GM18498 (cell line): ENCODE measurements around the gene ITGA5.

Experiments used
- ATAC-seq: cut with Tn5 transposase; IDR thresholded peaks from one replicate; pipeline ENCODE4 v1.9.1; 2021; ENCODE audit warnings: mild to moderate bottlenecking, moderate library complexity; ENCODE audit not compliant: unreplicated experiment

The ITGA5 gene

DNA sequence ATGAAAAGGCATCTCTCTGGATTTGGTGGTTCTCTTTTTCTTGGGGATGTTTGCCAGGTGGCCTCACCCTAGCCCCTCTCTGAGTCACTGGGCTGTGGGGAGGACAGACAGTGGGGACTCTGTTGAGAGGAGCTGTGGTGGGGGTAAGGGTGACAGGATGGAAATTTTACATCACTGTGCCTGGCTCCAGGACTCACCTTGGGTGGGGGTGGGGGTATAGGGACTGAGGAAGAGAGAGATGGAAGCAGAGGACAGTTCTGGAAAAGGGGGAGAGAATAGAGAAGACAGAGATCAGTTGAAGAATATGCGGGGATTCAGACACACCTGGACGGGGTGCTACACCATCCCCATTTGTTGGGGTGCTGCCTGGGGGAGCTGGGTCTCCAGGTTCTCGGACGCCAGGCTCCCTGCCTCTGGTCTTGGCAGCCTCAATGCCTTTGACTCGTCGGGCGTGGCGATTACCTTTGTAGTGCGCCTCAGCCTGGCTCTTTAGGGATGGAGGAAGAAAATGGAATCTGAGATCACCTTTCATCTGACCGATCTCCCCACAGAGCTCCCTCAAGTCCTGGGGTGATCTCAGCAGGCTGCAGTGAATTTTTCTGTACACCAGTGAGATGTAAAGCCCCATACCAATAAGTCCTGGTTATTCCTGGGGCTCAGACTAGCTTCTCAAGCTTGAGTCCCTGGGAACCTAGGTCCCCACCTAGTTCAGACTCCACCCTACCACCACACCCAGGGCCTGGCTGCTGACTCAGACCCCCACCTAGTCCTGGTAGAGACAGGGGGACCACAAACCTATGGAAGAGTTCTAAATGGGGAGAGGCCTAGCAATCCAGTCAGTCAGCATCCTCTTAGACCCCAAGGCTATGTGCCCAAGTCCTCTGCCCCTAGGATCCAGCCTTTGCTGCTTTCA, 45.2 kb downstream of the ITGA5 start:
- no peak for ATAC-seq

DNA sequence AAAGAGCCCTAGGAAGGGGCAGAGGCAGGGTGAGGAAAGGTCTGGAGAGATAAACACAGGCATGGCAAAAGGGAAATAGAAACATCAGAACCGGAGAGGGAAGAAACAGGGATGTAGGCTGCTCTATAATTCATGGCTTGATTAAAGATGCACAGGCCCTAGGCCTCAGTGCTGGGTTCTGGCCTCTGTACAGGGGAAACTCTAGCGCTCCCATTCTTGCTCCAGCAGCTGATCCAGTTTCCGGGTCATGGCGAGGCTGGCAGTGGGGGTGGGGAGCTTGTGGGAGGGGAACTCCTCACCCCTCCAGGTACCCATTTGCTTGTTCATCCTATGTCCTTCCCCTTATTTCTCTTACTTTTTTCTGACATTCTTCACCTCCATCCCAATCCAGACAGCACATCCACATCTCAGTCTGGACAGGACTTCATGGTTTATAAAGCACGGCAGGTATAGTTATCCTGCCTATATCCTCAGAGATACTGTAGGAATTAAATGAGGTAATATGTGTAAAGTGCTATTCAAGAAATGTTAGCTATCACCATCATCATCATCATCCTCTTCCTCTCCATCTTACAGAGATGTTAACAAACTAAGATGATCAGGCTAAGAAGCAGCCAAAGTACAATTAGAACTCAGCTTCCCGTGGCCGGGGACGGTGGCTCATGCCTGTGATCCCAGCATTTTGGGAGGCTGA, 46.8 kb downstream of the ITGA5 start:
- ATAC-seq, result no peak

DNA sequence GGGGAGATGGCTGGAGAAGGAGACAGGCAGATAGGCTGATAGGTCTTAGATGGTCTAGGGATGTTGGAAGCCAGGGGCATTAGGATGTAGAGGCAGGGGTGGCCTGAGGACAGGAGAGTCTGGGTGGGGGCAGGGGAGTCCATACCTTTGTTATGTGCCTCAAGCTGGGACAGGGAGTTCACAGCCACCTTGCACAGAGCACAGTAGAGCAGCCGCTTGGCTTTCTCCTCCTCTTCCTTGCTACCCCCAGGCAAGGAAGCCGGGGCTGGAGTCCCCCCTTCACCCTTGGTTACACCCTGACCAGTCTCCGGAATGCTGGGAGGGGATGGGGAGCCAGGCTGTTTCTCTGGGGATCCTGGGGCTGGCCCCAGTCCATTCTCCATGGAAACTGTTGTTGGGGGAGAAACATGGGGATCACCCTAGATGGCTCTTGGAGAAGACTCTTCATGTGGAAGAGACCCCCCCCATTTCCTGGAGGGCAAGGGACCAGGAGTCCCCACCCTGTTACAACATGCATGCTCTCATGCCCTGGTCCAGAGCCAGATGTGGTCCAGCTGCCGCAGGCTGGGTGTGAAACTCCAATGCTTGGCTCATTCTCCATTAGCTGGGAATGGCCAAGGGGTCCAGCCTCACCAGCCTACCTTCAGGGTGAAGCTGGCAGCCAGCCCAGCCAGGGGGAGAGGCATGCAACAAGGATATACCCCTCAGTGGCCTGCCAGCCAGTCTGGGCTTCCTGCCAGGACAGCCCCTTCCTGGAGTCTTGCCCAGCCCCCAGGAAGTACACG, 47.5 kb downstream of the ITGA5 start:
- ATAC-seq, result no peak

DNA sequence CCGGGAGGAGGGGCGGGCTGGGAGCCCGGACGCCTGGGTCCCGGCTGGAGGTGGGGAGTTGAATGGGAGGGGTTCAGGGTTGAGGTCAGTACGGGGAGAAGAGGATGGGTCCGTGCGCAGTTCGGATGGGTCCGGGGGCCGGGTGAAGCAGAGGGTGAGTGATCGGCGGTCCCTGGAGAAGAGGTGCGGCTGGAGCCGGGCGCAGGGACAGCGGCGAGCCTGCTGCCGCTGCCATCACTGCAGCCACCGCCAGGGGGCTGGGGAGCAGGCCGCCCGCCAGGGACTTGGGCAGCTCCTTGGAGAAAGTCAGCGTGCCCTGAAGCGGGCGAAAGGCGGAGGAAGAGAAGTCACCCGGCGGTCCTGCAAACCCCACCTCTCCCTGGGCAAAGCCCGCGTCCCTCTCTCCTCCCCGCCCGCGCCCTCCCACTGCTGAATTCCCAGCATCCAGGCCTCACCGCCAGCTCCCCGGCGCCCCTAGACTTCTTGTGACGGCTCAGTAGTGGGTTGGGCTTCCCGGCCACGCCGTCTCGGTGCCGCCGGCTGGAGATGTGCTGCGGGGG, 48.8 kb downstream of the ITGA5 start:
- peak; percentile 46 for ATAC-seq

DNA sequence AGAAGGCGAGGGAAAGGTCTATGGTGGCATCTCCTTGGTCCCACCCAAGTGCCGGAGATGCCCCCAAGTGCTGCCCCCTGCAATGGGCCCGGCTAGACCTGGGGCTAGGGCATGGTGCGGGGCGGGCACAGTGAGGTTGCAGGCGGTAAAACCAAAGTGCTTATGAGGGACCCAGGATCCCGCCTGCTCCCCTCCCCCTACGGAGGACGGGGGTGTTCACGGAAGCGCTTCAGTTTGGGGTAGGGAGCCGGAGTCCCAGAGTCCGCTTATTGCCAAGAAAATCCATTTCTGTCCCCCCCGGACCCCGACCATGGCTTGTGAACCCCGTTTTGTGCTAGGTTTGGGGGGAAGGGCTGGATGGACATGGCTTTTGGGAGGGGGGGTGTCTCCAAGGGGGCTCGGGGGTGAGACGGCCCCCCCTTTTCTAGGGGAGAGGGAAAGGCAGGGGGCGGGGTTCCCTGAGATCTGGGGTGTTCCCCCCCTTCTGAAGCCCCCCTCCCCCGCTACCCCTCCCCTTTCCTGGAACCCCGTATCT, 49.4 kb downstream of the ITGA5 start:
- no peak for ATAC-seq

DNA sequence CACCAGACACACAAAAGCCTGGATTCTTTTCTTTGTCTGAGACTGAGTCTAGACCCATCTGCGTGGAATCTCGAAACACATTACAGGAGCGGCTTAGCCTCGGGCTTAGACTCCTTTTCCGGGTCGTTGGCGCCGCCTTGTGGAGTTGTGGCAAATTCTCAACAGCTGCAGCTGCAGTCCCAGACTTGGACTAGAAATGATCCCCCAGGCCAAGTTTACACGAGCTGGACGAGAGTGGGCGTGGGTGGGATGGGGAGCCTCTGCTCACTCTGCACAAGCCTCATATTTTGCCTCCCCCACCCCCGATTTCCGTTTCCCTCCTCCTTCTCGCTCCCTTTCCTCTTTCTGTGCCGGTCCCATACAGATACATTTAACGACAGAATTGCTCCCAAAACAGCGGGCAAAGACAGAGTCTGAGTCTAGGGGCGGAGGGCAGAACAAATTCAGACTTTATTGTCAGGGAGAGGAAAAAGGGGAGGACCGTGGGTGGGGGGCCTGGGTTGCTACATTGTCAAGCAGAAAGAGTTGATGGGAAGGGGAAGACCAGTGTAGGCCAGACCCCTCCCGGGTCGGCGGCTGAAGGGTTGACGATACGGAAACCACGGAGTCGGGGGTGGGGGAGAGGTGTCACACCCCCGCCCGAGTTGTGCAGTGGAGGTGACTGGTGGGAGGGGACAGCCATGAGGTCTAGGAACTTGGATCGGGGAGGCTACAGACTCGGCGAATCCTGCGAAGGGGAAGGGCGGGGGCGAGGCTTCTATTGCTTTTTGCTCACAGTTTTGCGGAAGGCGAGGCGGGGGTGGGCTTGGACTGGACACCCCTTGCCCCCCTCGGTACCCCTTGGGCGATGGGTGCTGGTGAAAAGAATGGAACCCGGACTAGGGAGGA, 50.1 kb downstream of the ITGA5 start:
- ATAC-seq, result peak; percentile 78

DNA sequence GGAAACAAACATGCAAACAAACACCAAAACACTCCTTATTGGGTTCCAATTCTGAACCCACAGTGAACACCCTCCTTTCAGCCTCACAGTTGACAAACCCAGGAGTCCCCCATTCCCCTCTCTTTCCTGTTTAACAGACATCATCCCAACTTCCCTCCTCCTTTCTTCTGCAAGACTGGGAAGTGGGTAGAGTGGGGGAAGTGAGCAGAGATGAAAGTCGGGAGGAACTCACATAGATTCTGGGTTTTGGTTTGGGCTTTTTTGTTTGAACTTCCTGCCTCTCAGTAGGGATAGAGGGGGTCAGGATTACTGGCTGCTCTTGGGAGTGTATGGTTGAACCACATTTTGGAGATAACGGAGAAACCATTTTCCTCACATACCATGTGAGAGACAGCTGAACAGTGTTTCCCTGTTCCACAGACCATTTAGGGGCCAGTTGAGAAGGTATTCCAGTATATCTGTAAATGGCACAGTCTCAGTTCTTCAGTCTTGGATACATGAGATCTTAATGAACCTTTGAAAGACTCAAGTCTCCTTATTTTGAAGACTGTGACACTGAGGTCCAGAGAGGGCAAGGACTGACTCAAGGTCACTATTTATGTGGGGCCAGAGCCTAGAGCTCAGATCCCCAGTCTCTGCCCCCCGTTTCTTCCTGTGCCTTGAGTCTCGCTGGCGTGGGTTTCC, 50.9 kb downstream of the ITGA5 start:
- peak; percentile 13 for ATAC-seq

DNA sequence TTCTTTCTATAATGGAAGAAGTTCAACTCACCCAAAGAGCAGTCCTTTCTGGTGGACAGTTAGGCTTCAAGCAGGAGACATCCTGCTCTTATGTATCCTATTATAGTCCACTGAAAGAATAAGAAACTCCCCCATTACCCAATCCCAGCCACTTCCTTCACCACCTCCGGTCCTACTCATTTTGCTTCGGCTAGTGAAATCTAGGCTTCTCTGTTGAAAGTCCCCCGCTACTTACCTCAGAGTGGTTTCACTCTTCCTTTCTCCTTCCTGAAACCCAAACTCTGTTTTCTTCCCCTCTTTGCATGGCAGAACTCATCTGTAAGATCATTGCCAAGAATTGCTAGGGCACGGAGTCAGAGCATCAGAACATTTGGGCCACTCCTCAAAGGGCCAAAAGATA, 54.7 kb downstream of the ITGA5 start, which contains the start of gene GPR84:
Gene GPR84, minus strand, starts transcription at position 74 of the 400 bp plus-strand sequence. CDS start 635 bp downstream, outside the sequence.
- ATAC-seq, result no peak

DNA sequence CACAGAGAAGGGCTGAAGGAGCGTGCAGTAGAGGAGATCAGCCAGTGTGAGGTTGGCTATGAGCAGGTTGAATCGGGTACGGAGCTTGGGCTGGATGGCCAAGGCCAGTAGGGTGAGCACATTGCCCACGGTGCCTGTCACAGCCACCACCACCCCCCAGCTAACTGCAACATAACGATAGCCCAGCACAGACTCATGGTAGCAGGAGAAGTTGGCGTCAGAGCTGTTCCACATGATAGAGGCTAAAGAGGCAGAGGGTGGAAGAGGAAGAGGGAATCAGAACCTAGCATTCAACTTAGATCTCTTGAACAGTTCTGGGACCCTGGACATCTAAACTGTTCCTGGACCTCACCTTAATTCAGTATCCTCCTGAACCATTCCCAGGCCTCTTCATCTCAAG, 55.4 kb downstream of the ITGA5 start:
- no peak for ATAC-seq

DNA sequence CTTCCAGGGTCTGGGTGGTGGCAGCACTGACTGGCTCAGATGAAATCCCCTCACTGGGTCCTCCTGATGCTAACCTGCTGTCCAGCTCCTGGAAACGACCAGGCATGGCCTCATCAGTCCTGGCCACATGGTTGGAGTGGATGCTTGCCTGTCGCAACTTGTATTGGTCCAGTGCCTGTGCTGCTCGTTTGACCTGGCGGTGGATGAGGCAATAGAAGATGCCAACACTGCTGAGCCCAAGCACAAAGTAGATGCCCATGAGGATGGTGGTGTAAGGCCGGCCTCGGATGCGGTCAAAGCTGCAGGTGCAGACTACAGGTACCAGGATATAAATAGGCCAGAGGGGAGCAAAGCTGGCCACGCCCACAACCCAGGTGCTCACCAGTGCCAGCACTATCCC, 56.0 kb downstream of the ITGA5 start:
- ATAC-seq, result no peak

DNA sequence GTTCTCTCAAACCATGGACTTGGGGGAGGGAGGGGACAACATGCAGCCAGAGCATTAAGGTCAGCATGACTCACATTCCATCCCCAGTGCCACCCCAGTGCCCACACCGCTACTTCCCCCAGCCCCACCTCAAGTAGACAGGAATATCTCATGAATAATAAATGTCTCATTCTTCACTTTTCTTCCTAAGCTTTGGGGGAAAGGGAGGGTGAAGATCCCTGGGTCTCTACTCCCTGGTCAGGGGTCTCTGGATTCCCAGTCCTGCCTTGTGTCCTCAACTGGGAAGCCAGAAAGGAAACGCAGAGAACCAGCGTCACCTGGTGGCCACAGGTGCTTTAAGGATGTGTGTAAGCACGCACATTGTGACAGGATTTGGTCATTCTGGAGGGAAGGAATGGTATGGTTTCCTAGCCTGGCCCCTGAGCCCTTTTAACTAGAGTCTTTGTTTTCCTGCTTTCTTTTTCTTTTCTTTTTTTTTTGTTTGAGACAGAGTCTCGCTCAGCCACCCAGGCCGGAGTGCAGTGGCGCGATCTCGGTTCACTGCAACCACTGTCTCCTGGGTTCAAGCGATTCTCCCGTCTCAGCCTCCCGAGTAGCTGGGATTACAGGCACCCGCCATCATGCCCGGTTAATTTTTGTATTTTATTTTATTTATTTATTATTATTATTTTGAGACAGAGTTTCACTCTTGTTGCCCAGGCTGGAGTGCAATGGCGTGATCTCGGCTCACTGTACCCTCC, 58.2 kb downstream of the ITGA5 start:
- ATAC-seq, result no peak

DNA sequence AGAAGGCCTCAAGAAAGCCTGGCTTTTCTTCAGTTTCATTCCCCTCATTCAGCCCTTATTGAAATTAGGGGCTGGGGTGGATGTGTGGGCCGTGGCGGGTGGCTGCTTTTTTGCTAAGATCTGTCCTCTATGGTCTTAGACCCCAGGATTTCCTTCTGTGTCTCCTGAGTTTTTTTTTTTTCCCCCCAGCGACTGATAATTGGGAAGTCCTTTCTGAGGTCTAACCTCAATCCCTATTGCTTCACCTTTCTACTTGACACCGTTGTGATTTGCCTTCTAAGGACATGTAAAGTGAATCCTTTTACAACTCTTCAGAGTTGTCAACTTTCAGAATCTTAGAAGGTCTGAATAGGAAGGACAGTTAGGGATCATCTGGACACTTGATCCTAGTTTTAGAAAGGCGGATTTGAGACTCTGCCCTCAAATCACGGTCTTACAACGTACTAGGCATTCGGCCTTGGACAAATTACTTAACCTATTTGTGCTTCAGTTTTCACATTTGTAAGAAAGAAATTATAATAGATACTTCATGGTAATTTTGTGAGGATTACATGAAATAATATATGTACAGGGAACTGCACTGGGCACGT, 59.2 kb downstream of the ITGA5 start:
- no peak for ATAC-seq

DNA sequence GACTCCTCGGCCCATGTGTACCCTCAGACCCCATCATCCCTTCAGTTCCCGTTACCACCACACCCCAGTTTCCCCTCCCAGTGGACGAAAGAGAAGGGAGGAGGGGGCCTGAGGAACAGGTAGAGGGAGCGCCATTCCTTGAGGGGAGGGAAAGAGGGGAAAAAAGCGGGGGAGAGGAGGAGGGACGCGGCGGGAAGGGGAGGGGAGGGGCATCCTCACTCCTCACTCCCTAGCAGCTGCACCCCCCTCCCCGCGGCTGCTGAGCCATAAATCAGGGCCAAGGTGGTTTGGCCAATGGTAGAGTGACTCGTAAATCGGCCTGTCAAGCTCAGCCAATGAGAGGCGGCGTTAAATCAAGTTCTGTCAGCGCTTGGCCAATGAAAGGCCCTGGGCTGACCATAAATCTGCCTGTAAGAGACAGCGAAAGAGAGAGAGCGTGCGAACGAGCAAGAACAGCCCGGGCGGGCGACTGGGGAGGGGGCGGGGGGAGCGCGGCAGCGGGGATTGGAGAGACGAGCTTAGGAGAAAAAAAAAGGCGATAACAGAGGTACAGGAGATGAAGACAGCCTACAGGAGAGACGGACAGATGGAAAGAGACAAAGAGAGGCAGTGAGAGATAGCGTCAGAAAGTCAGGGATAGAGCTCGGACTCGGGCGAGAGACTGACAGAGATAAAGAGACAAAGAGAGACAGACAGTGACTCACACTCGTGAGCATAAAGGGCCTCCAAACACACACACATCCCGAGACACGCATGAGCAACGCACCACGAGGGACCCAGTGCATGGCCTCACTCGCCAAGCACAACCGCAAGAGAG, 59.9 kb downstream of the ITGA5 start:
- peak; percentile 97 for ATAC-seq

DNA sequence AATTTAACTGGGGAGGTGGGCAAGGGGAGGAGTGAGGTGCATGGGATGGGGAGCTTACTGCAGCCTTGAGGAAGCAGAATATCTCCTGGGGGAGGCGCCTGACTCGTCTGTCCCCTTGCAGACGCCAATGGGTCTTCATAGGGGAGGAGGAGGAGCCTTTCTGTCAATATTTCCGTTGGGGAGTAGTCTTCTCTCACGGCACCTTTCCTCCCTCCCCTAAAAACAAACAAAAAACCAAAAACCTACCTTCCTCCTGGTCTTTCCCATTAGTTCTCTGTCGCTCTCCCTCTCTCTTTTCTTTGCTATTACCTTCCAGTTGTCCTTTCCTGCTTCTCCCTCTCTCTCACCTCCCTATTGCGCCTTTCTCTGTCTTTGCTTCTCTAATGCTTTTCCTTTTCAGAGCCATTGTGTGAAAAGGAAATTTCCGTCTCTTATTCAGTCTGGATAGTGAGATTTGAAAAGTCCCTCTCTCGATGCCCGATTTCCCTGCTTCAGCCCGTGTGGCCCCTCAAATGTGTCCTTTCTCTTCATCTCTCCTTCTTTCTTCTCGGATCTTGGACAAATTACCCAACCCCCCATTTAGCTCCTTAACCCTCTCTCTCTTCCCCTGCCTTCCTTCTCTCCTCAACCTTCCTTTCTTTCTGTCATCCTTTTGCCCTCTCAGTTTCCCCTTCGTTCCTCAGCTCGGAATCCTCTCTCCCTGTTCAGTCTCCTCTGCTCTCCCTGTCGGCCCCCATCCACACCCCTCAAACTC, 60.7 kb downstream of the ITGA5 start:
- ATAC-seq, result peak; percentile 29

DNA sequence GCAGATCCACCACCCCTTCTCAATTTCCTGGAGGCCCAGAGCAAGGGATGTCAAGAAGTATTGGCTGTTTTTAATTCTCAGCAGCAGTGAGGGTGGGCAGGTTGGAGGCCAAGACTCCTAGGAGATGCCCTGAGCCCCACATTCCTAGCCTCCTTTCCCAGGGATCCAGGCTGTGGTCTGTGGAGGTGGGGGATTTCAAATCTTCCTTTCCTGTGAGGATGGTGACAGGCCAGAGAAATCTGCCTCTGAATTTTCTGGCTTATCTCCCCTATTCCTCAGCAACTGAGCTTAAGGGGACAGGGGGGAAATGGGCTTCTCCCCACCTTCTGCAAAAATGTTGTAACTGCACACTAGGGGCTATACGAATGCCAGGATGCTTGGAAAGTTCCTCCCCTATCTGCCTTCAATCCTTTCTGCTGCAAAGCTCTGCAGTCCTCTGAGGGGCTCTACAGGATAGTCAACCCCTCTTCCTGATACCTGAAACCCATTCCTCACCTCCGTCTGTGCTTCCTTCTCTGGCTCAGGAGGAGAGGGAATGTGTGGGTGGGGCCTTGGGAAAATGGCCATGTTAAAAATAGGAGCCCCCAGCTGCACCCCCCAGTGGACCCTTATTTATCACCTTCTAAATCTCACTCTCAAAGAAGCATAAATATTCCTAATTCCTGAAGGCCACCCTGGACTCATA, 61.4 kb downstream of the ITGA5 start:
- no peak for ATAC-seq

DNA sequence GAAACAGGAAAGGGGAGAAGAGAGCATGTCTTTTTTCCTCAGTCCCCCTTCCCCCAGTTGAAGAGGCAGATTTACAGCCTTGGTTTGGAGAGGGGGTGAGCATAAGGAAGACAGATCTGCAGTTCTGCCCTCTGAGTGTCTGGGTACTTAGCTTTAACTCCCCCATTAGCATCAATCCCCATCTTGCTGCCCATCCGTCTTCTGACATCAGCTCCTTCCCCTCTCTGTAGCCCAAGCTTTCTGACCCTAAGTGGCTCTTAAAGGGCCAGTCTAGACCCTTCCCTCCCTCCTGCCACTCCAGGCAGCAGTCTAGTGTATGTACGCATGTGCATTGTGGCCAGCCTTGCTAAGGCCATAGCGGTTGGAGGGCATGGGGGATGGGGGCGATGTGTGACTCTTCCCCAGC, 62.1 kb downstream of the ITGA5 start:
- no peak for ATAC-seq
